Measurements from ENCODE around the gene PLAAT1.

The PLAAT1 gene

DNA sequence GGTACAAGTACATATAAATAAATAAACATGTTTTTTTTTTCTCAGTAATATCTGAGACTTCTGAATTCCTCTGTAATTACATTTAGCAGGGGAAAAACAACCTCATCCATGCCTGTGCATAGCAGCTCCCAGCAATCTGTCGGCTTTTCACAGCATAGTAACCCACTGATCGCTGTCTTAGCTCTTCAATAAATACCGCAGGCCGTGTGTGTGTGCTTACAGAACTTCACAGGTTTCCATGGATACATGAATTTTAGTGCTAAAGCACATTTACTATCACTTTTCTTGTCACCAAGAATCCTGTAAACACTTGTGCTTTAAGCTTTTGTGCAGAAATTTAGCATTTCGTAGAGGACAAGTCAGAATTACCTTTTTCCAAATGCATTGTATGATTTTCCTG, 4.0 kb upstream of the PLAAT1 start:
- Histone ChIP-seq H3F3A (ENCODE audit: insufficient read depth, low read length) (no peaks in the 10 kb centered on the region), H3K4me1 (ENCODE audit: insufficient read depth, low read length, severe bottlenecking) (no peaks in the 10 kb centered on the region), H3K79me2 (ENCODE audit: insufficient read depth, low read length) (no peaks in the 10 kb centered on the region), H3K4me3 (ENCODE audit: low read depth, low read length, poor library complexity, severe bottlenecking) (no peak overlapping the region), H3K9me3 (ENCODE audit: low read length) (no peaks in the 10 kb centered on the region), H3K27me3 (ENCODE audit: insufficient read depth, low read length) (no peaks in the 10 kb centered on the region), H3K9ac (ENCODE audit: low read length) (no peak overlapping the region), H3K9me2 (ENCODE audit: low read depth, low read length) (no peaks in the 10 kb centered on the region), H3K27ac (ENCODE audit: low read depth, low read length, poor library complexity, severe bottlenecking) (no peak overlapping the region), H3K4me2 (ENCODE audit: low read length) (no peak overlapping the region), H2AFZ (ENCODE audit: low read length) (no peak overlapping the region), H4K20me1 (ENCODE audit: insufficient read depth, low read length) (no peaks in the 10 kb centered on the region), H3K36me3 (ENCODE audit: insufficient read depth, low read length) (no peaks in the 10 kb centered on the region)
- no peak for TF ChIP-seq EZH2 (IDR thresholded peaks at IDR 0.05; ENCODE audit: borderline replicate concordance, low read length)
- TF ChIP-seq, protein P1, sequence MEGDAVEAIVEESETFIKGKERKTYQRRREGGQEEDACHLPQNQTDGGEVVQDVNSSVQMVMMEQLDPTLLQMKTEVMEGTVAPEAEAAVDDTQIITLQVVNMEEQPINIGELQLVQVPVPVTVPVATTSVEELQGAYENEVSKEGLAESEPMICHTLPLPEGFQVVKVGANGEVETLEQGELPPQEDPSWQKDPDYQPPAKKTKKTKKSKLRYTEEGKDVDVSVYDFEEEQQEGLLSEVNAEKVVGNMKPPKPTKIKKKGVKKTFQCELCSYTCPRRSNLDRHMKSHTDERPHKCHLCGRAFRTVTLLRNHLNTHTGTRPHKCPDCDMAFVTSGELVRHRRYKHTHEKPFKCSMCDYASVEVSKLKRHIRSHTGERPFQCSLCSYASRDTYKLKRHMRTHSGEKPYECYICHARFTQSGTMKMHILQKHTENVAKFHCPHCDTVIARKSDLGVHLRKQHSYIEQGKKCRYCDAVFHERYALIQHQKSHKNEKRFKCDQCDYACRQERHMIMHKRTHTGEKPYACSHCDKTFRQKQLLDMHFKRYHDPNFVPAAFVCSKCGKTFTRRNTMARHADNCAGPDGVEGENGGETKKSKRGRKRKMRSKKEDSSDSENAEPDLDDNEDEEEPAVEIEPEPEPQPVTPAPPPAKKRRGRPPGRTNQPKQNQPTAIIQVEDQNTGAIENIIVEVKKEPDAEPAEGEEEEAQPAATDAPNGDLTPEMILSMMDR (IDR thresholded peaks at IDR 0.05; ENCODE audit: low read length), result no peak

DNA sequence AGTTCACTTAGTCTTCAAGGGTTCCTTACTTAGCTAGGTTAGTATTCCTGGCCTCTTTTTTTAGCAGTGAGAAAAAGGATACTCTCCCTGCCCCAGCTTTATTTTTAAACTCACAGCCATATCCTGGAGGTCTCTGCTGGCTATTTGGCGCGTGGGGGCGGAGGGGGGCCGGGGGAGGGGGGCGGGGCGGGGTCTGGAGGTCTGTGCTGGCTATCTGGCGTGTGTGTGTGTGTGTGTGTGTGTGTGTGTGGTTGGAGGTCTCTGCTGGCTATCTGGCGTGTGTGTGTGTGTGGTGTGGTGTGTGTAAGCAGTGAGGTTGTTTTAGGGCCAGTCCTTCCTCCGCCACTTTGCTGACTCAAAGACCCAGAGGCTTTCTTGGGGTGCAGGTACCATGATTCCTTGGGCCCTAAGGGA, 579 bp upstream of the PLAAT1 start:
- Histone ChIP-seq H3K4me2 (ENCODE audit: low read length) (no peak overlapping the region), H3K79me2 (ENCODE audit: insufficient read depth, low read length) (no peaks in the 10 kb centered on the region), H2AFZ (ENCODE audit: low read length) (no peak overlapping the region), H3K36me3 (ENCODE audit: insufficient read depth, low read length) (no peaks in the 10 kb centered on the region), H3K4me3 (ENCODE audit: low read depth, low read length, poor library complexity, severe bottlenecking) (no peak overlapping the region), H3K9me2 (ENCODE audit: low read depth, low read length) (no peaks in the 10 kb centered on the region), H3F3A (ENCODE audit: insufficient read depth, low read length) (no peaks in the 10 kb centered on the region), H3K9me3 (ENCODE audit: low read length) (no peaks in the 10 kb centered on the region), H3K4me1 (ENCODE audit: insufficient read depth, low read length, severe bottlenecking) (no peaks in the 10 kb centered on the region), H3K27ac (ENCODE audit: low read depth, low read length, poor library complexity, severe bottlenecking) (no peak overlapping the region), H4K20me1 (ENCODE audit: insufficient read depth, low read length) (no peaks in the 10 kb centered on the region), H3K27me3 (ENCODE audit: insufficient read depth, low read length) (no peaks in the 10 kb centered on the region), H3K9ac (ENCODE audit: low read length) (no peak overlapping the region)
- no peak for TF ChIP-seq EZH2 (IDR thresholded peaks at IDR 0.05; ENCODE audit: borderline replicate concordance, low read length)

DNA sequence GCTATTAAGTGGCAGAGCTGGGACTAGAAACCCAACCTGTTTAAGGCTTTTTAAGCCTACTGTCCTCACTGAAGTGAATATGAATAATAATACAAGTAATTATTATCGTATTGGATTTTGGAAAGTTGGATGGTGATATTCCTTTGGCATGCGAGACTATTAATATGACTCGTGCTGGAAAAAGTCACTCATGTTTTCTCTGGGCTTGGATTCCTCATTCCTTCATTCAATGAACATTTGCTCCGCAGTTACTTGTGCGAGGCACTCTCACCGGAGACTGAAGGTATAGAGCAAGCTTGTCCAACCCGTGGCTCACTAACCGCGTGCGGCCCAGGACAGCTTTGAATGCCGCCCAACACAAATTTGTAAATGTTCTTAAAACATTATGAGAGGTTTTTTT, 694 bp downstream of the PLAAT1 start:
- Histone ChIP-seq H3K4me2 (ENCODE audit: low read length) (no peak overlapping the region), H3K9ac (ENCODE audit: low read length) (no peak overlapping the region), H3F3A (ENCODE audit: insufficient read depth, low read length) (no peaks in the 10 kb centered on the region), H3K9me3 (ENCODE audit: low read length) (no peaks in the 10 kb centered on the region), H4K20me1 (ENCODE audit: insufficient read depth, low read length) (no peaks in the 10 kb centered on the region), H3K79me2 (ENCODE audit: insufficient read depth, low read length) (no peaks in the 10 kb centered on the region), H3K27me3 (ENCODE audit: insufficient read depth, low read length) (no peaks in the 10 kb centered on the region), H3K27ac (ENCODE audit: low read depth, low read length, poor library complexity, severe bottlenecking) (no peak overlapping the region), H2AFZ (ENCODE audit: low read length) (no peak overlapping the region), H3K9me2 (ENCODE audit: low read depth, low read length) (no peaks in the 10 kb centered on the region), H3K4me1 (ENCODE audit: insufficient read depth, low read length, severe bottlenecking) (no peaks in the 10 kb centered on the region), H3K4me3 (ENCODE audit: low read depth, low read length, poor library complexity, severe bottlenecking) (no peak overlapping the region), H3K36me3 (ENCODE audit: insufficient read depth, low read length) (no peaks in the 10 kb centered on the region)
- TF ChIP-seq, protein P1 (IDR thresholded peaks at IDR 0.05; ENCODE audit: low read length), result no peak
- no peak for TF ChIP-seq EZH2 (IDR thresholded peaks at IDR 0.05; ENCODE audit: borderline replicate concordance, low read length)

DNA sequence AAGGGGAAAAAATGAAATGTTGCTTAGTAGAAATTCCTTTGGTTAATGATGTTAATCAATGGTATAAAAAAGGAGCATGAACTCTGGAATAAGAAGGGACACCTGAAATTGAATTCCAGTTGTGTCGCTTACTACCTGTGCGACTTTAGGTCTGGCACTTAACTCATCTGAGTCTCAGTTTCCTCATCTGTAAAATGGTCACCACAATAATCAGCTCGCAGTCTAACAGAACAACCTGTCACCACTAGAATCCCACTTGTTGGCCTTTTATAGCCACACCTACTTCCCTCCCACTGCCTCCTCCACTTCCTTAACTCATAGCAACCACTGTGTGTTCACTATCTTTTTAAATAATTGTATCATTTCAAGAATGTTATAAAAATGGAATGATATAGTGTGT, 2.5 kb downstream of the PLAAT1 start:
- H3K9me3 ChIP-seq (ENCODE audit: low read length), result no peaks in the 10 kb centered on the region
- no peak overlapping the region for H3K4me3 ChIP-seq (ENCODE audit: low read depth, low read length, poor library complexity, severe bottlenecking)
- TF ChIP-seq EZH2 (IDR thresholded peaks at IDR 0.05; ENCODE audit: borderline replicate concordance, low read length), result no peak
- TF ChIP-seq, protein P1 (IDR thresholded peaks at IDR 0.05; ENCODE audit: low read length), result no peak
- no peaks in the 10 kb centered on the region for H3F3A ChIP-seq (ENCODE audit: insufficient read depth, low read length)
- no peak overlapping the region for H3K4me2 ChIP-seq (ENCODE audit: low read length)
- no peak overlapping the region for H3K27ac ChIP-seq (ENCODE audit: low read depth, low read length, poor library complexity, severe bottlenecking)
- no peak overlapping the region for H2AFZ ChIP-seq (ENCODE audit: low read length)
- H3K79me2 ChIP-seq (ENCODE audit: insufficient read depth, low read length), result no peaks in the 10 kb centered on the region
- H3K36me3 ChIP-seq (ENCODE audit: insufficient read depth, low read length), result no peaks in the 10 kb centered on the region
- H3K9ac ChIP-seq (ENCODE audit: low read length), result no peak overlapping the region
- no peaks in the 10 kb centered on the region for H3K27me3 ChIP-seq (ENCODE audit: insufficient read depth, low read length)
- H4K20me1 ChIP-seq (ENCODE audit: insufficient read depth, low read length), result no peaks in the 10 kb centered on the region
- no peaks in the 10 kb centered on the region for H3K9me2 ChIP-seq (ENCODE audit: low read depth, low read length)
- no peaks in the 10 kb centered on the region for H3K4me1 ChIP-seq (ENCODE audit: insufficient read depth, low read length, severe bottlenecking)
